ENCODE data around the gene METTL25.

METTL25 gene

GRCh38 chr12:82400819-82401218, 42.5 kb downstream of the METTL25 start:
- no peak for DNase-seq (ENCODE audit: low read depth in 2 of 2)

DNA sequence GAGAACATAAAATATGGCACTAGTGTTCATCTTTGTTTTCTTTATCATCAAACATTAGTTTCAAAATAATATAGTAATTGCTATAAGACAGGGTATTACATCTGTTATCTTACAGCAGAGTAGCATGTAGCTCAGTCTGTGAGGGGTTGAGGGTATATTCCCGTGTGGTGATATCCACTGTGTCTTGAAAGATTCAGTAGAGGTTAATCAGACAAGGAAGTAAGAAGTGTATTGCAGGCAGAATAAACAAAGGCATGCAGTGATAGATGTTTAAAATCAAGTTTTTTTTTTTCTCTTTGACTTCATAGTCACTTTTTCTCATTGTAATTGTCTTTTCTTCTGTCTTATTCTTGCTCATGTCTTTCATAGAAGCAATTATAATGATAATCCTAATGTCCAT, 48.3 kb downstream of the METTL25 start:
- DNase-seq (ENCODE audit: low read depth in 2 of 2), result no peak

- no peak for DNase-seq (ENCODE audit: low read depth in 2 of 2)
These were observed 49.2 kb downstream of the METTL25 start for GRCh38 chr12:82407481-82407880.

- DNase-seq (ENCODE audit: low read depth in 2 of 2), result no peak
These were observed 50.5 kb downstream of the METTL25 start for GRCh38 chr12:82408844-82409243.

DNA sequence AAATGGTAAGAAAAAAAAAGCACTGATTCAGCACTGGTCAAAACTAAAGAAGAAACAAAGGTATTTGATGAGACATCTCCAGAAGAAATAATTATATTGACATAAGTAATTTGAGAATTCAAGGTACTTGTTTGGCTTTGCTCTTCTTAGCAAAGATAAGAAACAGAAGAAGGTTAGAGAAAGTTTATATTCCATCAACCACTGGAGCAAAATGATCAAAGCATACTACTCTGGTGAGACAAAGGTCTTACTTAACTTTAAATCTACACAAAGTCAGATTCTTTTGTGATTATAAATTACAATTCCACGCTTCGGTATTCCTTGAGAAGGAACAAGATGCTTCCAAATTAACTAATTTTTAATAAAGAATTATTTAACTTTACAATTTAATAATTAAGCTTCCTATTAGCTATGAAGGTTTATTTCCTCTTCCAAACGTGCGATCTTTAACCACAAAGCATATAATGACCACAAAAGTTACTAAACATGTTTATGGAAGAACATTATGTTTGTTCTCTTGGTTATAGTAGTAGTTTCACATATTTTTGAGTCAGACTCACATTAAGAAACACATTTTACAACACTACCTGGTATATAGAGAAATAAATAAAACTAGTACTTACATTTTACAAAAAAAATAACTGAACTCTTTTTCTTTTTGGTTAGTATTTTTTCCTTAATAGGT, 53.4 kb downstream of the METTL25 start:
- DNase-seq (ENCODE audit: low read depth in 2 of 2), result no peak

- DNase-seq (ENCODE audit: low read depth in 2 of 2), result no peak
These were observed 53.9 kb downstream of the METTL25 start for GRCh38 chr12:82412246-82412645.

DNA sequence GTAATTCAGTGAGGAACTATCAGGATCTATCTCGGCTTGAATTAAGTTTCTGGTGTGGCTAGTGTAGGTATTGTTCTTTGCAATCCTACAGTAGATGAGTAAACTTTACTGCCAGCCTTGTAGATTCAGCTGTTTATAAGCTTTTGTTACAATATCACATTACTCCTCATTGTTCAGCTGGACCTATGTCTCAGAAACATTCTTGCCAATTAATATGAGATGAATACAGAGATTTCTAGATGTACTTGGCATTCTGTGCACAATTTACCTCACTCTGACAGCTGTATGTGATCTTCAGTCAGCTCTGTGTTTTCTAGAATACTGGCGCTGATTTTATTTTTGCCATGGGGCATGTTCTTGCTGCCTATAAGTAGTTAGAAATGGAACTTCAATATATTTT, 55.7 kb downstream of the METTL25 start:
- no peak for DNase-seq (ENCODE audit: low read depth in 2 of 2)

DNA sequence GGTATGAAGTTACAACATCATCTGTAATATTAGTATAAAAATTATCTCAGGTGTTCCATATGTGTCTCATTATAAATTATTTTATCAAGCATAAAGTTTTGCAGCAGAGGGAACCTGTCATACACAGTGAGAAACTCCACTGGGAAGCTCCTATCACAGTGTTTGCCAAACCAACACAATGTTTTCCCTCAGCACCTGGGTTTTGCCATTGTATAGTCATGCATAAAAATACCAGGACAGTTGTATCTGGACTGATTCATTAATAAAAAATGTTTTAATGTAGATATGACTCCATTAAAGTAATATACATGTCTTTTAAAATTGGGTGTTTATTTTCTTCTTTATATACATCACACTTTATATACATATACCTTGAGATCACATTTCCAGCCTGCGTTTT, 56.6 kb downstream of the METTL25 start:
- no peak for DNase-seq (ENCODE audit: low read depth in 2 of 2)

DNA sequence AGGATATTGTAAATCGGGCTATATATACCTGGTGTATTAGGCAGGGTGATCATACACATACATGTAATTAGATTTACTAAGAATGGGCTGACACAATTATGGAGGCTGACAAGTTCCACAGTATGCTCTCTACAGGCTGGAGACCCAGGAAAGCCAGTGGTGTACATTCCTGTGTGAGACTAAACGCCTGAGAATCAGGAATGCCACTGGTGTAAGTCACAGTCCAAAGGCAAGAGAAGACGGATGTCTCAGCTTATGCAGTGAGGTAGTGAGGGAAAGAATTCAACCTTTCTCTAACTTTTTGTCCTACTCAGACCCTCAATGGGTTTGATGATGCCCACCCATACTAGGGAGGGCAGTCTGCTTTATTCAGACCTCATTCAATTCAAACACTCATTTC, 57.1 kb downstream of the METTL25 start:
- DNase-seq (ENCODE audit: low read depth in 2 of 2), result no peak

GRCh38 chr12:82425241-82425640, 66.9 kb downstream of the METTL25 start:
- DNase-seq (ENCODE audit: low read depth in 2 of 2), result no peak

- no peak for DNase-seq (ENCODE audit: low read depth in 2 of 2)
These were observed 67.8 kb downstream of the METTL25 start for GRCh38 chr12:82426081-82426480.

DNA sequence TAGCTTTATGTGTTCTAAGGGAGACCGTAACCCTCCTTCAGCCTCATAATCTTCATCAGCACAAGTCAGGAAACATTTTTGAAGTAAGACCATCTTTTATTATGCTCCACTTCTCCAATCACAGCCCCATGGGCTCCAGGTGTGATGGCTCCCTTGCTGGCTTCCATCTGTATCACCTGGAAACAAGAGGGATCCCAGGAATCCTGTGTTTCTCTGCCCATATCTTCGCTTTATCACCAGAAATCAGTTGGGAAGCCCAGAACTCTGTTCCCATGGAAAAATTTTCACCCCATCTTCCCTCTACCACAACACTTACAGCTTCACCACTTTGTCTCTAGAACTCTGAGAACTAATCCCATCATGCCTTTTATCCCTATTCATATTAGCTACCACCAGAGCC, 68.3 kb downstream of the METTL25 start:
- no peak for DNase-seq (ENCODE audit: low read depth in 2 of 2)

DNA sequence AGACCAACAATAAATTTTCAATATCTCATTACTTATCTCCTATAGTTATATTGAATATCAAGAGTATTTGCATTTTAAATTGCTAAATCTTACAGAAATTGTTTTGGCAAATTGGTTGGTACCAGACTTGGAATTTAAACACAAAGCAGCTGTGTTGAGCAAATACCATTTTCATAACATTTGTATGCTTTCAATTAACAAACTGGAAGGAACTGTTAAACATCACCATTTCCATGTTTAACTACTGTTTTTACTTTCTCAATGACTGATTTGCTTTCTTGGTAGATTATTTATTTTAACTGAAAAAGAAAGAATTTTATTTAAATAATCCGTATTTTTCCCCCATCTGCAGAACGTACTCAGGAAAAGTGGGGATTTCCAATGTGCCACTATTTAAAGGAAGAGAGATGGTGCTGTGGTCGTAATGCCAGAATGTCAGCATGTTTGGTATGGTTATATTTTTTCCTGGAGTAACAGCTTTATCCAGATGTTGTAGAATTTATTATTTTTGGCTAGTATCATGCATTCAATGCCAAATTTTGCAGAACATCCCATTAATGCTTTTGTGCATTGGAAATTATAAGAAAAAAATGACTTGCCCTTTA, 72.3 kb downstream of the METTL25 start:
- DNase-seq (ENCODE audit: low read depth in 2 of 2), result no peak

- no peak for DNase-seq (ENCODE audit: low read depth in 2 of 2)
These were observed 76.1 kb downstream of the METTL25 start for GRCh38 chr12:82434392-82434911.

DNA sequence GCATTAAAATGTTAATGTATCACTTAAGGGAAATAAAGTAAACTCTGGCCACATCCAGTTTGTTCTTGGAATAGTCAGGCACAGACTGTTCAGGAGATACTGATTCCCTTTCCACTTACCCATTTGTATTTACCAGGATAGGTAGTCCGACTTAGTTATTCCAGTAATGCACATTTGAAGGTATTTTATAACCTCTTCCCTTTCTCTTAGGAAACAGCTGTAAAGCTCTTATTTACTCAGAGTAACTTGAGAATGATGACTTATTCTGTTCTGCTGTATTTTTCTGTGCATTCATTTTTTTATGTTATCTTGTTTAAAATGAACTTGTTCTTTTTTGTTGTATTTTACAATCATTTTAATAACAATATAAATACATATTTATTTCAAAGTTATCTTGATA, 78.0 kb downstream of the METTL25 start:
- DNase-seq (ENCODE audit: low read depth in 2 of 2), result no peak

GRCh38 chr12:82437744-82438143, 79.4 kb downstream of the METTL25 start:
- DNase-seq (ENCODE audit: low read depth in 2 of 2), result no peak

DNA sequence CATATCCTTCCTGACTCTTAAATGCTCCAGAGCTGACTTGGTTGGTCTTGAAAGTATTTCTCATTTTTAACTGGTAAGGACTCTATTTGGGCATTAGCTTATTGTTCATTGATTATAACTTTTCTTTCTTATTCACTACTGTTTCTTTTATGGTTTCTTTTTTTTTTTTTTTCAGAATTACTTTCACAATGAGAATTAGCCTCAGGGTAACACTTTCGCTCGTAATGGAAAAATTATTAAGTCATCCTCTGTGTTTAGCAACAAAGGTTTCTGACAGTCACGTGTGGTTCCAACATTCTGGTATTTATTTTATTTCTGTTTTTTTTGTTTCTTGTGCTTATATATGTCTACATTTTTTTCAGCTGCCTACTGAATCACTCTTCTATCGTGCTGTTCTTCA, 80.0 kb downstream of the METTL25 start:
- no peak for DNase-seq (ENCODE audit: low read depth in 2 of 2)

- DNase-seq (ENCODE audit: low read depth in 2 of 2), result no peak
These were observed 82.6 kb downstream of the METTL25 start for GRCh38 chr12:82440885-82441284.

DNA sequence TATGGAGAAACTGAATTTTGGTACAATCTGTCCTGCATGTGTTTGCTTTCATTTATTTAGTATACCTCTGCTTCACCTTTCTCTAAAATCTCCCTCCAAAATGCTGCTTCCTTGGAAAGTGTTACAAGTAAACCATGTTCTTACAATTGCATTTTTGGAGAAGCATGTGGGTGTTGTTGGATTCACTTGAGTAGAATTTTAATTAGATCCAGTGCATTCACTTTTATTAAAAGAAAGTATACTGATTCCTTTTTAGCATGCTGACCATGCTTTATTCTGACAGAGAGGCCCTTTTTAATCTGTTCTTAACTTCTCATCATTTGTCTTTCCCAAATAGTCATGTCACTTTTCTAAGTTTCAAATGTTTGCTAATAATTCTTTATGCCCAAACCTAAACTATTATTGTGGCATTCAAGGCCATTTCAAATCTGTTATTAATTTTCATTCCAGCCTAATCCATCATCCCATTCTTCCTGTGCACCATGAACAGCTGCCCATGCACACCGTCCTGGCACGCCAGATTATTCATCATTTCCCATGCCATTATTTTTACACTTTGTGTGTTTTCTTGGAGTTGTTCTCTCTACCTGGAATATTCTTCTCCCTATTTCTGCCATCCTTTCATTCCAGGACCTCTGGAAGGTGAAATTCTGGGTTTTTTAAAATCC, 90.7 kb downstream of the METTL25 start:
- no peak for DNase-seq (ENCODE audit: low read depth in 2 of 2)

DNA sequence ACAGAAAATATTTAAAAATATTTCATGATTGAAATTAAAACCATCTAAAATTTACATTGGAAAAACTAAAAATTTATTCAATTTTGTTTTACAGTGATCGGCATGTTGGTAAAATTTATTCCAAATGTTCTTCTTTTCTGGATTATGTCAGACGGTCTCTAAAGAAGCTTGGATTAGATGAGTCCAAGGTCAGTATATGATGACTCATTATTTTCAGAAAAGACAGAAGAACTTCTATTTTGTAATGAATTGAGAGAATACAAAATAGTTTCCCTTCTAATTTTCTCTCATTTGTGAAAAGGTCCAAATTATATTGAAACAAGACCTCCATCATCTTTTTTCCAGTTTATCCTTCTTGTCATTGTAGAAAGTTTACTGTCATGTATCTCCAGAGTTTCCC, 98.3 kb downstream of the METTL25 start:
- DNase-seq (ENCODE audit: low read depth in 2 of 2), result no peak

- DNase-seq (ENCODE audit: low read depth in 2 of 2), result no peak
These were observed 99.8 kb downstream of the METTL25 start for GRCh38 chr12:82458101-82458500.

- DNase-seq (ENCODE audit: low read depth in 2 of 2), result no peak
These were observed 103.1 kb downstream of the METTL25 start for GRCh38 chr12:82461393-82461792.

DNA sequence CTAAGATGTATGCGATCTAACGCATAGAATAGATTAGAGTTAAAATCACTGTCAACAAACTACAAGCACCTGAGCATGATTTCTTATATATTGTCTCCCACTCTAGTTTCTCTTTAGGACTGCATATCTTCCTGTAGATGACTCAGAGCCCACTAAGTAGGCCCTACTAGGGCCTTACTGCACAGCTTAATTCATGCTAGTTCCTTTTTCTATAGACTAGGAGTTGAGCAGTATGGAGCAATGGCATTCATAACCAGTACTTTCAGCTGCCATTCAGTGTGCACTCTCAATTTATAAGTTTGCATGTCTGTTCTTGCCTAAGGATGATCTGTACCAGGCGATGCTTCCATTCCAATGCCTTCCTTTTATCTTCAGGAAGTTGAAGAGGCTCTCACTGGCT, 103.5 kb downstream of the METTL25 start:
- DNase-seq (ENCODE audit: low read depth in 2 of 2), result no peak

Data from stimulated activated CD4-positive, alpha-beta T cell treated with anti-CD3 and anti-CD28 coated beads, Interleukin-1b, Interleukin-23, amount 100 ng/mL, for 1 hour (primary cell).